ENCODE results near the gene TMEM184B. TPM values are rescaled to one million over a fixed set of nuclear protein-coding genes. Genes with fewer than 3 reads are reported as not detected.
A peak's percentile ranks its signal among the peaks of the same experiment; 100 is the strongest.

Gene TMEM184B
- total RNA-seq, 4 donors from 2014 or later = 52.0 to 108 (median 64.9) TPM

DNA sequence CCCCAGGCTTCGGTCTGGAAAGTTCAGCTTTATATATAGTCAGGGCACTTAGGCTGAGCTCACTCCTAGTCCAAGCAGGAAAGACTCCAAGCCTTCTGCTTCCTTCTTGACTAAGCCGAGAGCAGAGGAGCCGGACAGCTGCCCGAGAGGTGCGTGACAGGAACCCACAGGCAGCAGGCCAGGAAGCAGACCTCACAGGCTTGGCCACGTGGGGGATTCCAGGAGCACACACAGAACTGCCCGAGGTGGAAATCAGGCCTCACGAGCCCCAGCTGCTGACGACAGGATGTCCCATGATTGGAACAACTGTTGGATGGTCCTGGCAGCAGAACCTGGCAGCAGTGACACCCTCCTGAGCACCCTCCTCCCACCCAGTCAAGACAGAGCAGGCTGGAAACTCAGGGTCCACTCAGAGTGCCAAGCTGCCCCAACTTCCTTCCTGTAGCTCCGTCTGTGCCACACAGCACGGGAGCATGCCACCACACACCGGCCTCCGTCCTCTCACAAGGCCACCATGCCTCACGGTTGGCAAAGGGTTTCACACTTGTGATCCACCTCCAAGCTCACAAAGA is 96.6 kb downstream of the TMEM184B start:
- no peaks in the 10 kb centered on the region for H3K27me3 ChIP-seq
- no peaks in the 10 kb centered on the region for H3K9me3 ChIP-seq
- WGBS, 2 donors (ENCODE audit: low coverage in 1 of 2) = 100% methylated on average over 1 of the region's 14 CpGs; no CpG with 5 or more reads in 1 of the 2 donors
- peak; percentile 57 for TF ChIP-seq POLR2AphosphoS5 (IDR thresholded peaks at IDR 0.05)
- no peak for TF ChIP-seq EP300 (IDR thresholded peaks at IDR 0.05)
- TF ChIP-seq POLR2A (IDR thresholded peaks at IDR 0.05) = no peak
- TF ChIP-seq, protein P1, sequence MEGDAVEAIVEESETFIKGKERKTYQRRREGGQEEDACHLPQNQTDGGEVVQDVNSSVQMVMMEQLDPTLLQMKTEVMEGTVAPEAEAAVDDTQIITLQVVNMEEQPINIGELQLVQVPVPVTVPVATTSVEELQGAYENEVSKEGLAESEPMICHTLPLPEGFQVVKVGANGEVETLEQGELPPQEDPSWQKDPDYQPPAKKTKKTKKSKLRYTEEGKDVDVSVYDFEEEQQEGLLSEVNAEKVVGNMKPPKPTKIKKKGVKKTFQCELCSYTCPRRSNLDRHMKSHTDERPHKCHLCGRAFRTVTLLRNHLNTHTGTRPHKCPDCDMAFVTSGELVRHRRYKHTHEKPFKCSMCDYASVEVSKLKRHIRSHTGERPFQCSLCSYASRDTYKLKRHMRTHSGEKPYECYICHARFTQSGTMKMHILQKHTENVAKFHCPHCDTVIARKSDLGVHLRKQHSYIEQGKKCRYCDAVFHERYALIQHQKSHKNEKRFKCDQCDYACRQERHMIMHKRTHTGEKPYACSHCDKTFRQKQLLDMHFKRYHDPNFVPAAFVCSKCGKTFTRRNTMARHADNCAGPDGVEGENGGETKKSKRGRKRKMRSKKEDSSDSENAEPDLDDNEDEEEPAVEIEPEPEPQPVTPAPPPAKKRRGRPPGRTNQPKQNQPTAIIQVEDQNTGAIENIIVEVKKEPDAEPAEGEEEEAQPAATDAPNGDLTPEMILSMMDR (IDR thresholded peaks at IDR 0.05) = no peak
- peak overlapping the region; percentile 20 to 87 (median 79) for H3K27ac ChIP-seq
- peaks cover 0 to 76% (median 23%) of the 10 kb centered on the region in 3 donors for H3K4me1 ChIP-seq
- no peaks in the 10 kb centered on the region for H3K36me3 ChIP-seq
- no peak overlapping the region for H3K4me3 ChIP-seq
- ATAC-seq = peak; percentile 73

DNA sequence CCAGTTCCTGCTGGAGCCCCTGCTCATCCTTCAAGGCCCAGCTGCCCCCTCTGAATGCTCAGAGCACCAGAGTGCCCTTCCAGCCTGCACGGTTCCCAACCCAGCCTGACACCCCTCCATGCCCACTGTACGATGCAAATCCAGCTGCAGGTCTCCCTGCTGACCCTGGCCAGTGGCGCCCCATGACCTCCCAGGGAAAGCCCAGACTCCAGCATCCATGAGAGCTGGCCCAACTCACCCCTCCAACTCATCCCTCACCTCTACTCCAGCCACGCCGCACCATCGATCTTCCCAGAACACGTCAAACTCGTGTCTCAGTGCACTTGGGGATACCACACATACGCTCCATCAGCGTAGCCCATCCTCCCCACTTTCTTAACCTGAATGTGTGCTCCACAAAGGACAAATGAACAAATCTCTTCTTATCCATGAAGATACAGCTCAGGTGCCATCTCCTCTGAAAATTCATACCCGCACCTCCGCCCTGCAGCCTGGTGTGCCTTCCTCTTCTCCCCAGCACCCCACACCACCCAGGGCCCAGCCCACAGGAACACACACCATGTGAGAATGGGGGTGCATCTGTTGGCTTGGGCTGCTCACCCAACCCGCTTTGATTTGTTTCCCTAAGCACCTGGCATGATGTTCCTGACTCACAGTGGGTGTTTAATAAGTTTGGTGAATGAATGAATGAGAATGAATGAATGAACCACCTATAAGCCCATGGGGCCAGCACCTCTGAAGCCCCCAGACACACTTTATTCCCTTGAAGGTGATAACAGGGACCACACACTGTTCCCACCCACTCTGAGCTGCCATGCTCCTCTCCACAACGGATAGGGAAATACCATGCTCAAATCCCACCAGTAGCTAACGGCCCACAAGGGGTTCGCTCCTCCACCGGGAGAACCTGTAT is 97.3 kb downstream of the TMEM184B start:
- peaks cover 0 to 68% (median 17%) of the 10 kb centered on the region in 3 donors for H3K4me1 ChIP-seq
- no peaks in the 10 kb centered on the region for H3K36me3 ChIP-seq
- H3K27me3 ChIP-seq = no peaks in the 10 kb centered on the region
- no peak for ATAC-seq
- H3K27ac ChIP-seq = peak overlapping the region; percentile 20 to 87 (median 79)
- 87 to 91% methylated on average over 3 to 14 of the region's 17 CpGs for WGBS, 2 donors (ENCODE audit: low coverage in 1 of 2)
- TF ChIP-seq POLR2A (IDR thresholded peaks at IDR 0.05) = no peak
- no peak for TF ChIP-seq POLR2AphosphoS5 (IDR thresholded peaks at IDR 0.05)
- no peak for TF ChIP-seq EP300 (IDR thresholded peaks at IDR 0.05)
- TF ChIP-seq, protein P1 (IDR thresholded peaks at IDR 0.05) = no peak
- H3K4me3 ChIP-seq = no peak overlapping the region
- H3K9me3 ChIP-seq = no peaks in the 10 kb centered on the region

DNA sequence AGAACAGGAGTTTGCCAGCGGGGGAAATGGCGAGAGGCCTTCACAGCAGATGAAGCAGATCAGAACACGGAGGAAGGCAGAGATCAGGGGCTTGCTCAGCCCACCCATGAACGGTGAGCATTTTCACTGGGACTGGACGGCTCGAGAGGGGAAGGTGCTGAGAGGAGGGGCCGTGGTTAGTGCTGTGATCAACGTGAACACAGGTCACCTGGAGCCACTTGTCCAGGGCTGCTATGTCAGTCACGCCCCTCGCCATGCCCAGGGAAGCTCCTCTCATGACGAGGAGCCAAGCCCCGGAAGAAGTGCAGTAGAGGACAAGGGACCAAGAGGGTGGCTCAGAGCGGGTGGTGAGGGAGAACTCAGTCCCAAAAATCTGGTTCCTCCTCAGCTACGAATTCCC is 98.2 kb downstream of the TMEM184B start:
- Histone ChIP-seq H3K27me3 (no peaks in the 10 kb centered on the region), H3K27ac (peak overlapping the region in 1 of 4 donors; percentile 87), H3K9me3 (no peaks in the 10 kb centered on the region), H3K4me1 (peaks cover 0 to 60% (median 17%) of the 10 kb centered on the region in 3 donors), H3K36me3 (no peaks in the 10 kb centered on the region), H3K4me3 (no peak overlapping the region)
- WGBS, 2 donors (ENCODE audit: low coverage in 1 of 2) = 60 to 76% methylated on average over 1 to 9 of the region's 14 CpGs
- ATAC-seq = no peak
- TF ChIP-seq POLR2A (IDR thresholded peaks at IDR 0.05) (no peak), EP300 (IDR thresholded peaks at IDR 0.05) (no peak), POLR2AphosphoS5 (IDR thresholded peaks at IDR 0.05) (no peak)
- TF ChIP-seq, protein P1 (IDR thresholded peaks at IDR 0.05) = no peak

DNA sequence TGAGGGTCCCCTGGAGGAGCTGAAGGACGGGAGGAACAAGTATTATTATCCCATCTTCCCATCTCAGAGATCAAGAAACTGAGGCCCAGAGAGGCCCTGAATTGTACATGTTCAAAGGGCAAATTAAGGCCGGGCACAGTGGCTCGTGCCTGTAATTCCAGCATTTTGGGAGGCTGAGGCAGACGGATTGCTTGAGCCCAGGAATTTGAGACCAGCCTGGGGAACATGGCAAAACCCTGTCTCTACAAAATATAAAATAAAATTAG is 99.2 kb downstream of the TMEM184B start:
- H3K9me3 ChIP-seq = no peaks in the 10 kb centered on the region
- H3K27ac ChIP-seq = no peak overlapping the region
- ATAC-seq = no peak
- WGBS, 2 donors (ENCODE audit: low coverage in 1 of 2) = 93% methylated on average over 3 of the region's 4 CpGs; no CpG with 5 or more reads in 1 of the 2 donors
- TF ChIP-seq, protein P1 (IDR thresholded peaks at IDR 0.05) = no peak
- no peaks in the 10 kb centered on the region for H3K27me3 ChIP-seq
- H3K4me1 ChIP-seq = peaks cover 0 to 57% (median 17%) of the 10 kb centered on the region in 3 donors
- no peak overlapping the region for H3K4me3 ChIP-seq
- H3K36me3 ChIP-seq = peaks cover 0 to 9% of the 10 kb centered on the region in 2 donors

Measured in gastroesophageal sphincter (tissue), 4 donors.